ENCODE measurements around the gene NTF4. TPM values are rescaled to one million over a fixed set of nuclear protein-coding genes. Genes with fewer than 3 reads are reported as not detected.

Gene NTF4
- total and polyA plus RNA-seq, 2 of the 13 experiments (the other 11 are each of a cell fraction or from before 2014, with no cell fraction given): not detected

- TF ChIP-seq KDM2A (CRISPR knock-in tag; IDR thresholded peaks at IDR 0.05; ENCODE audit: borderline replicate concordance, low read depth): peak; percentile 53
- TF ChIP-seq, protein P1, sequence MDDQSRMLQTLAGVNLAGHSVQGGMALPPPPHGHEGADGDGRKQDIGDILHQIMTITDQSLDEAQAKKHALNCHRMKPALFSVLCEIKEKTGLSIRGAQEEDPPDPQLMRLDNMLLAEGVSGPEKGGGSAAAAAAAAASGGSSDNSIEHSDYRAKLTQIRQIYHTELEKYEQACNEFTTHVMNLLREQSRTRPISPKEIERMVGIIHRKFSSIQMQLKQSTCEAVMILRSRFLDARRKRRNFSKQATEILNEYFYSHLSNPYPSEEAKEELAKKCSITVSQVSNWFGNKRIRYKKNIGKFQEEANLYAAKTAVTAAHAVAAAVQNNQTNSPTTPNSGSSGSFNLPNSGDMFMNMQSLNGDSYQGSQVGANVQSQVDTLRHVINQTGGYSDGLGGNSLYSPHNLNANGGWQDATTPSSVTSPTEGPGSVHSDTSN (CRISPR knock-in tag; IDR thresholded peaks at IDR 0.05; ENCODE audit: borderline replicate concordance): no peak
- peak; percentile 63; the same call in 1 of the 2 replicates for TF ChIP-seq ZNF225 (CRISPR knock-in tag; IDR thresholded peaks at IDR 0.05)
- TF ChIP-seq, protein P2, sequence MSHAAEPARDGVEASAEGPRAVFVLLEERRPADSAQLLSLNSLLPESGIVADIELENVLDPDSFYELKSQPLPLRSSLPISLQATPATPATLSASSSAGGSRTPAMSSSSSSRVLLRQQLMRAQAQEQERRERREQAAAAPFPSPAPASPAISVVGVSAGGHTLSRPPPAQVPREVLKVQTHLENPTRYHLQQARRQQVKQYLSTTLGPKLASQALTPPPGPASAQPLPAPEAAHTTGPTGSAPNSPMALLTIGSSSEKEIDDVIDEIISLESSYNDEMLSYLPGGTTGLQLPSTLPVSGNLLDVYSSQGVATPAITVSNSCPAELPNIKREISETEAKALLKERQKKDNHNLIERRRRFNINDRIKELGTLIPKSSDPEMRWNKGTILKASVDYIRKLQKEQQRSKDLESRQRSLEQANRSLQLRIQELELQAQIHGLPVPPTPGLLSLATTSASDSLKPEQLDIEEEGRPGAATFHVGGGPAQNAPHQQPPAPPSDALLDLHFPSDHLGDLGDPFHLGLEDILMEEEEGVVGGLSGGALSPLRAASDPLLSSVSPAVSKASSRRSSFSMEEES (CRISPR knock-in tag; IDR thresholded peaks at IDR 0.05): 0 out of 2 replicates have a peak, but pooled peaks have one; percentile 46
- peak; percentile 78; the same call in 1 of the 2 replicates for TF ChIP-seq BORCS8-MEF2B (CRISPR knock-in tag; IDR thresholded peaks at IDR 0.05)
- peak; percentile 79; the same call in 1 of the 2 replicates for TF ChIP-seq HINFP (CRISPR knock-in tag; IDR thresholded peaks at IDR 0.05; ENCODE audit: low read depth)
- TF ChIP-seq, protein P3, sequence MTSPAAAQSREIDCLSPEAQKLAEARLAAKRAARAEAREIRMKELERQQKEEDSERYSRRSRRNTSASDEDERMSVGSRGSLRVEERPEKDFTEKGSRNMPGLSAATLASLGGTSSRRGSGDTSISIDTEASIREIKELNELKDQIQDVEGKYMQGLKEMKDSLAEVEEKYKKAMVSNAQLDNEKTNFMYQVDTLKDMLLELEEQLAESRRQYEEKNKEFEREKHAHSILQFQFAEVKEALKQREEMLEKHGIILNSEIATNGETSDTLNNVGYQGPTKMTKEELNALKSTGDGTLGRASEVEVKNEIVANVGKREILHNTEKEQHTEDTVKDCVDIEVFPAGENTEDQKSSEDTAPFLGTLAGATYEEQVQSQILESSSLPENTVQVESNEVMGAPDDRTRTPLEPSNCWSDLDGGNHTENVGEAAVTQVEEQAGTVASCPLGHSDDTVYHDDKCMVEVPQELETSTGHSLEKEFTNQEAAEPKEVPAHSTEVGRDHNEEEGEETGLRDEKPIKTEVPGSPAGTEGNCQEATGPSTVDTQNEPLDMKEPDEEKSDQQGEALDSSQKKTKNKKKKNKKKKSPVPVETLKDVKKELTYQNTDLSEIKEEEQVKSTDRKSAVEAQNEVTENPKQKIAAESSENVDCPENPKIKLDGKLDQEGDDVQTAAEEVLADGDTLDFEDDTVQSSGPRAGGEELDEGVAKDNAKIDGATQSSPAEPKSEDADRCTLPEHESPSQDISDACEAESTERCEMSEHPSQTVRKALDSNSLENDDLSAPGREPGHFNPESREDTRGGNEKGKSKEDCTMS (CRISPR knock-in tag; conservative IDR thresholded peaks at IDR 0.05): no peak
- TF ChIP-seq ZIK1 (CRISPR knock-in tag; IDR thresholded peaks at IDR 0.05; ENCODE audit: borderline replicate concordance, low read depth): no peak; the same call in 1 of the 2 replicates
- TF ChIP-seq TBX3 (IDR thresholded peaks at IDR 0.05; ENCODE audit: borderline replicate concordance): no peak
- peak; percentile 48; the same call in 1 of the 2 replicates for TF ChIP-seq ZNF891 (CRISPR knock-in tag; IDR thresholded peaks at IDR 0.05)
- 0 out of 2 replicates have a peak, but pooled peaks have one; percentile 15 for TF ChIP-seq MIXL1 (CRISPR knock-in tag; IDR thresholded peaks at IDR 0.05)
- 0 out of 2 replicates have a peak, but pooled peaks have one; percentile 45 for TF ChIP-seq MXD4 (CRISPR knock-in tag; IDR thresholded peaks at IDR 0.05)
- TF ChIP-seq KLF12 (CRISPR knock-in tag; IDR thresholded peaks at IDR 0.05; ENCODE audit: borderline replicate concordance): peak; percentile 71; the same call in 1 of the 2 replicates
- peak; percentile 41; the same call in 1 of the 2 replicates for TF ChIP-seq ZNF205 (CRISPR knock-in tag; IDR thresholded peaks at IDR 0.05)
- TF ChIP-seq ZNF431 (CRISPR knock-in tag; IDR thresholded peaks at IDR 0.05; ENCODE audit: borderline replicate concordance, low read depth): peak; percentile 77; the same call in 1 of the 2 replicates
- TF ChIP-seq CBFB (CRISPR knock-in tag; IDR thresholded peaks at IDR 0.05): 0 out of 2 replicates have a peak, but pooled peaks have one; percentile 34
- TF ChIP-seq ZNF569 (CRISPR knock-in tag; IDR thresholded peaks at IDR 0.05; ENCODE audit: borderline replicate concordance): no peak
- TF ChIP-seq PLRG1 (conservative IDR thresholded peaks at IDR 0.05): no peak
- 0 out of 2 replicates have a peak, but pooled peaks have one; percentile 27 for TF ChIP-seq KAT7 (CRISPR knock-in tag; IDR thresholded peaks at IDR 0.05; ENCODE audit: borderline replicate concordance)
- TF ChIP-seq ZNF747 (CRISPR knock-in tag; IDR thresholded peaks at IDR 0.05; ENCODE audit: borderline replicate concordance): no peak
- TF ChIP-seq ZNF180 (CRISPR knock-in tag; IDR thresholded peaks at IDR 0.05; ENCODE audit: borderline replicate concordance, low read depth): no peak
- peak; percentile 78; the same call in 1 of the 2 replicates for TF ChIP-seq ATF7-NPFF (CRISPR knock-in tag; IDR thresholded peaks at IDR 0.05; ENCODE audit: low read depth)
Measured at GRCh38 chr19:49113762-49114629, 49.4 kb upstream of the NTF4 start, which contains the start of gene LIN7B (continued).

Measured in HepG2 (cell line).